NCI-H1048 (cell line): Measurements from ENCODE around the gene BTBD2.

Experiments used
- DNase-seq: peaks from one replicate; lab custom pipeline; 2025; lab: John Stamatoyannopoulos, UW

Gene BTBD2

DNA sequence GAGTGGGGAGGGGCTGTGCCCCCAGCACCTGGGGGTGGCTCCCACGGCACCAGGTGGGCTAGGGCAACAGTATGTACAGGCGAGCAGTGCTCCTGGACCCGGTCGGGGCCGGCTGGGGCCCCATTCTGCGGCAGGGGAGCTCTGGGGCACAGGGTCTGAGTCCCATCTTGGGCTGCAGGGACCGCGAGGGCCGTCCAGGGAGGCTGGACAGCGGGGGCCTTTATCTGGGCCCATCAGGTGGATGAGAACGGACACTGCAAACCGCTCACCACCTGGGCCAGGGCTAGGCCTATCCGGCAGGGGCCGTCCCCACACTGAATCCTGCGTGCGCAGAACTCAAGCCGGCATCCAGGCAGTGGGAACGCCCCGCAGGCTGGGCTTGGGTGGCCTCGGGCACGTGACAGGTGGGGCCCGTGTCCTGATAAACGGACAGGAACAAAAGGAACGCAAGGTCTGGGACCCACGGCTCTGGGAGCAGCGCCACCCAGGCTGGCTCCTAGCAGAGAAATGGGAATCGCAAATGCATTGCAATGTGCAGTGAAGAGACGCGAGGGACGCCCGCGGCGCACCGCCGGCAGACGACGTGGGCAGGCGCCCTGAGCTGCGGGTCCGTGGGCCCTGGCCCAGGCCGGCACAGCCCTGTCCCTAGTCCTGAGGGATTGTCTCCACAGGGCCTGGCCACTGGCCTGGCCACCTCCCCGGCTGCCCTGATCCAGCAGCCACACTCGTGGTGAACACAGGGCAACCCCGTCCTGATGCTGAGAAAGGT, 29.7 kb downstream of the BTBD2 start:
- no peak for DNase-seq

DNA sequence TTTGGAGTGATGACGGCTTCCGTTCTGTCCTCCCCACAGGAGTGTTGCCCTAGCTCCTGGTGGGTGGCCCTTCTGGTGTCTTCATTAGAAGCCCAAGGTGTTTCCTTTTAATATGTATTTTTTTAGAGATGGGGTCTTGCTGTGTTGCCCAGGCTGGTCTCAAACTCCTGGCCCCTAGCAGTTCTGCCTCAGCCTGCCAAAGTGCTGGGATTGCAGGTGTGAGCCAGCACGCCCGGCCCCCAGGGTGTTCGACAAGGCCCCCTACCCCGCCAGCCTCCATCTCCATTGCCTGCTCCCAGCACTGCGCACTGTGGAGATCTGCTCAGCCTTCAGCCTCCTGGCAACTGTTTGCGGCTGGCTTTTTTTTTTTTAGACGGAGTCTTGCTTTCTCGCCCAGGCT, 31.2 kb downstream of the BTBD2 start:
- DNase-seq: no peak

DNA sequence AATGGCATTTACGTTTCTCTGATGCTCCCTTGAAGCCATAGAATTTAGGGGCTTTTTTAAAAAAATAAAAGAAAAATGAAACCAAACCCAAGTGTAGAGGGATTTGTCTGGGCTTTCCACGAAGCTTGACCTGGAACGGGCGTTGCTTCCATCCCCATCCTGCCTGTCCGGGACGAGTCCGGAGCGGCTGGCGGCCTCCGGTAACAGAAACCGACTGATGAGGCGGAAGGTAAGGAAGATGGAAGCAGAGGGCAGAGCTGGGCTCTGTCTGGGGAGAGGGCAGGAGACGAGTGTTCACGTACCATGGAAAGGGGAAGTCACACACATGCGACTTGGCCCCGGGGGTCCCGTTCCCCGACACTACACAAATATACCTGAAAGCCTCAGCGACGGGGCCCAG, 34.3 kb downstream of the BTBD2 start:
- DNase-seq: no peak

DNA sequence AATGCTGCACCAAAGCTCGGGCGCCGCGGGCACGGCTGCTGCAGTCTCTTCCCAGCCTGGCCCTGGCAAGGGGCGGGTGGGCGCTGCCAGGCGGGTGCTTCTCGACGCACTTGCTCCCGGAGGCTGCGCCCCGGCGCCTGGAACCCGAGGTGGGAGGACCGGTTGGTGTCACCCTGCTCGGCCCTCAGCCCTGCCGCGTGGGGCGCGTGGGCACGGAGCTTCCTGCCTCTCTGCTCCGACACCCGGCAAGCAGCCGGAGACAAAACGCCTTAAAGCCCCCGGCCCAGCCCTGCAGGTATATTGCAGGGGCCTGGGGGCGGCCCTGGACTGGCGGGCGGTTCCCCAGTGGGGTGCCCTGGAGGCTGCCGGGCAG, 34.7 kb downstream of the BTBD2 start:
- no peak for DNase-seq

DNA sequence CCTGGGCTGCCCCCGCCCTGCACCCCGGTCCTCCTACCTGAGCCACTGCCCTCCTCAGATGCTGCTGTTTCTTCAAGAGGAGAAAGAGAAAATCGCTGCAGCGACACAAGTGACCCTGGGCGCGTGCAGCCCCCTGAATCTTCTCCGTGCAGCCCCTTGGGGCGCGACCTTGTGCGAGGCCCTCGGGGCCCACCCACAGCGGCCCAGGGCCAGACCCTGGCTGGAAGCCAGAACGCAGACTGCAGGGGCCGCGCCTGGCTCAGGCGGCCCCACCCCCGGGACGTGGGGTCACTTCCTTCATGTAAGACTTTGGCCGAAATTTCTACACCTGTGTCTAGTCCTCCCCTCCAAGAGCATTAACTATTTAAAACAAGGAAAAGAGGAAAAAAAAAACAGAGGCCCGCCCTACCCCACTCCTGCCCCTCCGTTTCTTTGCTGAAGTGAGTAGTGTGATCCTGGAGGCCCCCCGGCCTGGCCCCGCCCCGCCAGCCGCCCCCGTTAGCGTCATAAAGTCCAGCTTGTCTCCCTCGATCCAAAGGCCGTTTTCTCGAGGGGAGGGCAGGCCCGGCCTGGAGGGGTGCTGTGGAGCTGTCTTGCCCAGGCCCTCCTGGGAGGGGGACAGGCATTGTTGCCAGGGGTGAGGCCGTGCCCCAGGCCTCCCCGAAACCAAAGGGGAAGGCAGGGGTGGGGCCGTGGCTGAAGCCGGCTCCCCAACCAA, 35.3 kb downstream of the BTBD2 start:
- no peak for DNase-seq

DNA sequence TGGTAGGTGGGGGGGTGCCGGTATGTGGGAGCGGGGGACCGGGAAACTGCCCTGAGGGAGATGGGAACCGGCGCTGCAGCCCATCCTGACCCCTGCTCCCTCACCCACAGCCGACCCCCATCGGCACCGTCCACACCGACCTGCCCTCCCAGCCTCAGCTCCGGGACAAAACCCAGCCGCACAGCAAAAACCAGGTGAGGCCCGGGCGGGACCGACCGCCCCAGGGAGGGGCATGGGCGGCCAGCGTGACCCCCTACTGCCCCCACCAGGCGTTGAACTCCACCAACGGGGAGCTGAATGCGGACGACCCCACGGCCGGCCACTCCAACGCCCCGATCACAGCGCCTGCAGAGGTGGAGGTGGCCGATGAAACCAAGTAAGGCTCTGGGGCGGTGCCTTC, 35.9 kb downstream of the BTBD2 start:
- no peak for DNase-seq

DNA sequence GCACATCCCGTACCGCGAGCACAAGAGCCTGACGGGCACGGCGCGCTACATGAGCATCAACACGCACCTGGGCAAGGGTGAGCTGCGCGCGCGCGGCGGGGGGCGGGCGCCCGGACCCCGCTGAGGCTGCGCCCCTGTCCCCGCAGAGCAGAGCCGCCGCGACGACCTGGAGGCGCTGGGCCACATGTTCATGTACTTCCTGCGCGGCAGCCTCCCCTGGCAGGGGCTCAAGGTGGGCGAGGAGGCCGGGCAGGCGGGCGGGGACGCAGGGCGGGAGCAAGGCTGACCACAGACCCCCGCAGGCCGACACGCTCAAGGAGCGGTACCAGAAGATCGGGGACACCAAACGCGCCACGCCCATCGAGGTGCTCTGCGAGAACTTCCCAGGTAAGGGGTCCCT, 36.5 kb downstream of the BTBD2 start:
- no peak for DNase-seq

DNA sequence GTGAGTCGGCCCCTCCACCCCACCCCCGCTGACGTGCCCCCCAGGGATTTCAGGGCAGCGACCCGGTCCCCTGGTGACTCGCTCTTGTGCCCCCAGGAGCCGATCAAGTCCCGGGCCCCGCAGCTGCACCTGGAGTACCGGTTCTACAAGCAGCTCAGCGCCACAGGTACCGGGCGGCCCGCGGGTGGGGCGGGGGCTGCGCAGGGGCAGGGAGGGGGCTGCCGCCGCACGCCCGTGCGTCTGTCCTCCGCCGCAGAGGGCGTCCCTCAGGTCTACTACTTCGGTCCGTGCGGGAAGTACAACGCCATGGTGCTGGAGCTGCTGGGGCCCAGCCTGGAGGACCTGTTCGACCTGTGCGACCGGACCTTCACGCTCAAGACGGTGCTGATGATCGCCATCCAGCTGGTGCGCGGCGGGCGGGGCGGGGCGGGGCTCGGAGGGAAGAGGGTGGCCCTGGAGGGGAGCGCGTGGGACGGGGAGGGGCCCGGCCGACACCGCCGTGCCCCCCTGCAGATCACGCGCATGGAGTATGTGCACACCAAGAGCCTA, 37.1 kb downstream of the BTBD2 start:
- no peak for DNase-seq

DNA sequence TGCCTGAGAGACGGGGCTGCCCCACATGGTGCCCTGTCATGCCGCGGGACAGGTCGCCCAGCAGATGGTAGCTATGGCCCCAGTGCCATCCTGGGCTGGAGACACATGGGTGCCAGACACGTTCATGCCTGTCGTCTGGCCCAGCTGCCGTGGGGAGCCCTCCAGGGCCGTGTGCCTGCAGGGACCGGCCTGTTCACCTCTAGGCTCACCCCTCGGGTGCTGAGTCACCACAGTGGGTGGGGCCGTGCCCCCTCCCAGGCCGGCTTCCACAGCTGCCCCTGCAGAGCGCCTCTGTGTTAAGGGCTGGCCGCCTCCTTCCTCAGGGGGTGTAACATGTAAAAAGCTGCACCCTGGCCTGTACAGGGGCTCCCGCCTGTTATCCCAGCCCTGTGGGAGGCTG, 38.4 kb downstream of the BTBD2 start:
- no peak for DNase-seq

DNA sequence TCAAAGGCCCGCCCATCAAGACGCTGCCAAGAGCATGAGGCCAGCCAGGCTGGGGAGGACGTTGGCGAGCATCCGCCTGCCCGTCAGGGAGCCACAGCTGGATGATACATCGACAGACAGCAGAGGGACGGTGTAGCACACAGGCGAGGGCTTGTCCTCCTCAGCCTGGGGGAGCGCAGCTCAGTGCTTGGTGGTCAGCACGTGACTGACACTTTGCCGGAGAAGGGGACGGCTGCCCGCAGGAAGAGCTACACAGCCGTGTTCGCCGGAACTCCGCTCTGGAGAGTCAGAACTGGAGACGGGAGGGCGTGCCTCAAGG, 40.4 kb downstream of the BTBD2 start:
- no peak for DNase-seq

DNA sequence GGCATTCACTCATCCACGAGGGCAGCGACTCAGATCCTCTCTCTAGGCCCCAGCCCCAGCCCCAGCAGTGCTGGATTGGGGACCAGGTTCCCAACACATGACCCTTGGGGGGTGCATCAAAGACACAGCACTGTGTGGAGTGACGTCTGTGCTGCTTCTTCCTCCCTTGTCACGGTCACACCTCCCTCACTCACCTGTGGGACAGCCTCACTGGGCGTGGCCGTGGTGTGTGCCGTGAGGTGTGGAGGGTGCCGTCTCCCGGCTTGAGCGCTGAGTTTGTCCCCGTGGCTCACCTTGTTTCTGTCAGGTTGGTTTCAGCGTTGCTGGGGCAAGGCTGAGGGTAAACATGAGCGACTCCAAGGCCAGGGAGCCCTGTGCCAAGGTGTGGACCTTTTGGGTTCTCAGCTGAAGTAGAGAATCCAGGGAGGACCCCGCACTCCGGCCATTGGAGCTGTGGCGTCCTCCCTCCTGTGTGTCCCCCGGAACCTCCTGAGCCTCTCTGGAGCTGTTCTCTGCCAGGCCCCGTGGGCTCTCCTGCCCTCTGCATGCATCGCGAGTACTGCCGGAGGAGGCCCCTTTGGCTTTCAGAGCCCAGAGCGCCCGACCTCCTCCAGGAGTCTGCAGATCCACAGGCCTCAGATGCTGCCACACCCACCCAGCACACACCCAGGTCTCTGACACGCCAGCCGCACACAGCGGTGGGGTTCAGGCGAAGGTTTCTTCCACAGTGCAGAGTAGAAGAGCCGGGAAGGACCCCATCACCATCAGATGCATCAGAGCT, 40.9 kb downstream of the BTBD2 start:
- DNase-seq: no peak

DNA sequence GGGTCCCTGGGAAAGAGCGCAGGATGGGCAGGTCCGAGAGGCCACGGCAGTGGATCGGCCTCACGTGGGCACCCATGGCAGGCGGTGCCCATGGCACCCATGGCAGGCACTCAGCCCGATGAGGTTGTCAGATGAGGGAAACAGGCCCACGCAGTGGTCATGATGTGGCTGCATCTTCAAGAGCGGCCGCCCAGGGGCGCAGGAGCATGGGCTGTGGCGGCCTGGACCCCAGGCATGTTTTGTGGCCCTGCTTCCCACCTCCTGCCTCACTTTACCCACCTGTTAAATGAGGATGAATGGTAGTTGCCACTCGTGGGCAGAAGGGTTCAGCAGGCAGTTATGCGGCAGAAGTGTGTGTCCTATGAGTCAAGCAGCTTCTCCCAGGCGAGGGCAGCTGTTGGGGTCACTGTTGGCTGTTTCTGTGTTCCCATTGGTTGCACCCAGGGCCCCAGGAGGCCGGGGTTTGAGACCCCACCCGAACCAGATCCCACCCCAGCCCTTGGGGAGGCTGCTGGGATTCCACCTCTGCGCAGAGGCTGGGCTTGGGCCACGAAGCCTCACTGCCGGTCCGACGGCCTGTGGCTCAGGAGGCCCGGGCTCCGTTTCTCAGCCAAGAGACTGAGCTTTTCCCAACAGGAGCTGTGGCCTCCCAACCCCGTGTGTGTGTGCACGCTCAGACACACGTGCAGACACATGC, 44.6 kb downstream of the BTBD2 start:
- DNase-seq: no peak

DNA sequence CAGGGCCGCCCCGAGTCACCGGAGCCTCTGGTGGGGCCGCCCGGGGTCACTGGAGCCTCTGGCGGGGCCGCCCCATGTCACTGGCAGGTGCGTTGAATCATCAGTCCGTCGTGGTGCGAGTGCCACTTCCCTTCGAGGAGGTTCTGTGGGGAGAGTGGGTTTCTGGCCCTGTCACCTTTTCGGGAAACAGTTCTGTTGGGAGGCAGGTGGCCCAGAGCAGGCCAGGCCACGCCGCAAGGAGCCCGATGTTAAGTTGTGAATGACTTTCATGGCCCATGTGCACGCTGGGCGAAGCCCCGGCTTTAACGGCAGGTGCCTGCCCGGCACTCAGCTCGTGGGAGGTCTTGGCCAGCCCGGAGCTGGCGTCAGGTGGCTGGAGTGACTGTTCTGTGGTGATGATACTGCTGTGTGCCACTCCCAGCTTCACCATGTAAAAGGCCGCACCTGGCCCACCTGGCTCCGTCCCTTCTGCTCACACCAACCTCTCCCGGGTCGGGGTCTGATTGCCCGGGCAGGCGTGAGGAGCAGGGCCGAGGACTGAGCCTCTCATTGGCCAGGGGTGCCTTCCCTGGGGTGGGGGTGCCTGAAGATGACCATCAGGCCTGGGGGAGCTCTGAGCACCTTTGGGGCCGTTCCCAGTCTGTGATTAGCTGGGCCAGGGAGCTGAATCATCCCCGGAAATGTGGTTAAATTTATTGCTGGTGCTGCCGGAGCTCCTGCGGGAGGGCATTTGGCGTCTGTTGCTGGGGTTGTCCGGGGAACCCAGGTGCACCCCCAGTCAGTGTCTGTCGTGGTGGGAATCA, 45.3 kb downstream of the BTBD2 start:
- no peak for DNase-seq

DNA sequence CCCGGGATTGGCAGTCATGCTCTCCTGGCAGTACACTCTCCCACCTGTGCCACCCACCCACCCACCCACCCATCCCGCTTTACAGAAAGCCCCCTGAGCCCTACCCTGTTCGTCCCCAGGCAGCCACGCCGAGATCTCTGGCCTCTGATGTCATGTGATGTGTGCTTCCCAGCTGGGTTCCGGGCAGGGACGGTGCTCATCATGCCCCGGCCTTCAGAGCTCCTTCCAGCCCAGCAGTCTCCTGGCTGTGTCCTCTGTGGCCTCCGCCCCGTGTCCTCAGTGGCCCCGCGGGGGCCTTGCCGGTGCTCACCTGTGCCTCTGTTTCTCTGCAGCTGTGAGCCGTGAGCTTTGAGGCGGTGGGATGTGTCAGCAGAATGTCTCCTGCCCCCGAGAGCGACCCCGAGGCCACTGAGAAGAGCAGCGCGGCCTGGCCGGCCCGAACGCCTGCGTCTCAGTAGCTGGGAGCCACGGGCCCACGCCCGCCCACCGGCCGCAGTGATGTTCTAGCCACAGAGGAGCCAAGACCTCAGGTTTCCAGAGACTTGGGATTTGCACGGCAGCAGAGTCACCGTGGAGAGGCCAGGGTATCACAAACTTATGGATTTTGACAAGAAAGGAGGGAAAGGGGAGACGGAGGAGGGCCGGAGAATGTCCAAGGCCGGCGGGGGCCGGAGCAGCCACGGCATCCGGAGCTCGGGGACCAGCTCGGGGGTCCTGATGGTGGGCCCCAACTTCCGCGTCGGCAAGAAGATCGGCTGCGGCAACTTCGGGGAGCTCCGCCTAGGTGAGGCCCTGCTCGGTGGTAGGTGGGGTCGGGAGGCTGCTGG, 46.1 kb downstream of the BTBD2 start:
- no peak for DNase-seq

DNA sequence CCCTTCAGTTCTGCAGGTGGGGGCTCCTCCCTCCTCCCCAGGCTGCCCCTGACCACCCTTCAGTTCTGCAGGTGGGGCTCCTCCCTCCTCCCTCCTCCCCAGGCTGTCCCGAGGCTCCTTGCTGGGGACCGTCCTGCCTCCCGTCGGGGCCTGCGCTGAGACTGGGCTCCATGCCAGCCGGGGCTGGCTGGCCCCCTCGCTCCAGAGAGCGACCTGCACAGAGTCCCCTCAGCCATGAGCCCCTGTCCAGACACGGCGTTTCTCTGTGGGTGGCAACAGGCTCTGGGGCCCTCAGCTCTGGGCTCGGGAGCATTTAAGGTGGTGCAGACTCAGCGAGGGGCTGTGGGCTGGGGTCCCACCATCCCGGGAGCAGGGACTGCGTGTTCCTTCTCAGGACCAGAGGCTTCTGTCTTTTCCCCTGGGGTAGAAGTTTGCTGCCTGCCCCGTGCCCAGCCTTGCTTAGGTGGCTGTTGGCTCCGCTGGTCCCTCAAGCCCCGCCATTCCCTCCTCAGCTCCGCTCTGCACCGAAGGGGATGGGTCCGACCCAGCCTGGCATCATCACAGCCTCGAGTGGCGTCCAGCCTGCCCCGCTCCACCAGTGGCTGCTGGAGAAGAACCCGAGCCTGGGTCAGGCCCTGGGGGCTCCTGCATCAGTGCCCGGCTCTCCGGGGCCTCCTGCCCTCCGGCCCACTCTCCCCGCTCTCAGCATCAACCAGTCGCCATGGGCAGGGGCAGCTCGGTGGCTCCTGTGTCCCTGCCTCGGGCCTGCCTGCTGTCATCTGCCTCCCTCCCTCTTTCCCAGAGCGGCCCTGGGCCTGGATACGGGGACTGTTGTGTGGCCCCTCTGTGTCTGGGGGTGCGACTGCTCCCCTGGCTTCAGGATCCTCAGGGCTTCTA, 47.0 kb downstream of the BTBD2 start:
- no peak for DNase-seq

DNA sequence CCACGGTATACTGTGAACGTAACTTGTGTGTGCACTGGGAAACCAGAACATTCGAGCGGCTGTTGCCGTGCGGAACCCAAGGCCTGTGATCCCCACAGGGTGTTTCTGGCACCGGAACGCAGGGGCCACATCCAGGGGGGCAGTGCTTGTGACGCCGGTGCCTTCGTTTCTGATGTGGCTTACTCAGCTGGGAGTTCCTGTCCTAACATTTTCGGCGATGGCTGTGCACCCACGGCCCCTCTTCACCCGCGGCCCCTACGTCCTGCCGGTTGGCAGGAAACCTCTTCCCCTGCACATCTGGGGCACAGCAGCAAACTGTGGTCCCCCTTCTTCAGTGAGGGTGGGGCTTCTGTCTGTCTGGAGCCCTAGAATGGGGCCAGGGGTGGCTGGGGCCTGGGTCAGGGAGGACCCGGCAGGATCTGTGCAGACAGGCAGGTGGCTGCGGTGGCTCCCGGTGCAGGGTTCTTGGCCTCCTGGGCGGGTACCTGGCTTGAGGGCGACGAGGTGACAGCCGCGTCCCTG, 48.4 kb downstream of the BTBD2 start:
- no peak for DNase-seq

DNA sequence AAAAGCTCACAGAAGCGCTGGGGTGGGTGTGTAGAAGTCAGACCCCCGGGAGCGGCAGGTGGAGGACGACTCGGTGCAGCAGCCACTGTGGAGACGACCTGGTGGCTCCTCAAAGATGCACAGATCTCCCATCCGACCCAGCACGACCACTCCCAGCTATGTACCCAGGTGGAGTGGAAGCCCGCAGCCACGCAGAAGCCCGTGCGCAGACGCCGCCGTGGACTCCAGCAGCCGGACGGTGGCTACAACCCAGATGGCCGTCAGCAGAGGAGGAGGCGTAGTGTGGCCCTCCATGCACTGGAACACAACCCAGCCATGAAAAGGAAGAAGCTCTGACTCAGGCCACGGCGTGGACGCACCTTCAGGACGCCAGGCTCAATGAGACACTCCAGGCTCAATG, 52.8 kb downstream of the BTBD2 start:
- DNase-seq: no peak

DNA sequence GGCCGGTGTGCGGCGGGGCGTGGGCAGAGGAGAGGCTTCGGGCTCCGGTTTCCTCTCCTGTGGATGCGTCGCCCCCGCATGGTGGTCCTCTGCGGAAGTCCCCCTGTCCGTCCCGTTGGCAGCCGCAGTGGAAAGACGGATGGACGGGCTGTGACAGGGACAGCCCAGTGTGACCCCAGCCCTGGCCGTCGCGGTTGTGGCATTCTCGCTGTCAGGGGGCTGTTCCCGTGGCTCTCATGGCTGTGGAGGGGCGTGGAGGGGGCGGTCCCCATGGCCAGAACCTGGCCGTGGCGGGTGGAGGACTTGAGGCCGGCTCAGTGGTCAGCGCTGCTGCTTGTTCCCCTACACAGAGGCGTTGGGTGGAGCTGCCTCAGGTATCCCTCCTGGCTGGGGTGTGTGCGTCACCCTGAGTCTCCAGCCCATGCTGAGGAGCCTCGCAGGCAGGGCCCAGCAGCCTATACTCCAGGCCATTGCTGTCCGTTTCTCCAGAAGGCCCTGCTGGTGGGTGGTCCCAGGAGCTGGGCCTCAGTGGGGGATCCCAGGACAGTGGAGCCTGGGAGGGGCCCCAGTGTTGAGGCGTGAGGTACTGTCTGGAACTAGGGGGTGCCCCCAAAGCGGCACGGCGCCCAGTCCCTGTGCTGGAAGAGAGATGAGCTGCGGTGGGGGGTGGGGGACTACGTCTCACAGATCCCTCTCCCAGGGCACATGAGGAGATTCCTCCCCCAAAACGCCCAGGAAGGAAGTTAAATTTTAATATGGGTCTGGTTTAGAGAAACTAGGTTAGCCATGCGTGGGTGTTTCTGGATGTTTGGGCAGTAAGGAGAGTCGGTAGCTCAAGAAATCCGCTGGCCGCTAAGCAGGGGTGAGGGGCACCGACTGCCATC, 54.3 kb downstream of the BTBD2 start:
- no peak for DNase-seq
